Vagina (tissue), 2 donors: ENCODE measurements around the gene GATAD2B.

ENCODE experiments used
- POLR2A ChIP-seq, 2 donors: fragments of 450-650 bp; IDR thresholded peaks; one replicate each; pipeline ENCODE4 v1.6.1; 2017; ENCODE audit warnings: antibody characterized with exemption in 2 of 2, mild to moderate bottlenecking in 2 of 2, moderate library complexity in 2 of 2
- POLR2AphosphoS5 ChIP-seq, 2 donors: sonication (generic); formaldehyde crosslinking; IDR thresholded peaks; one replicate each; pipeline ENCODE4 v1.9.0; 2017; ENCODE audit warnings: antibody characterized with exemption in 2 of 2, mild to moderate bottlenecking in 2 of 2, low read depth in 1 of 2; ENCODE audit not compliant: insufficient read depth in 1 of 2
- TF ChIP-seq, protein P1 (sequence below), 3 experiments: fragments of 450-650 bp in 2 of 3; fragments of 200-600 bp in 1 of 3; sonication (generic) in 1 of 3; IDR thresholded peaks; one replicate each; pipeline ENCODE4 v1.5.1; 2017 to 2019; ENCODE audit warnings: antibody characterized with exemption in 3 of 3, mild to moderate bottlenecking in 2 of 3, moderate library complexity in 2 of 3

DNA sequence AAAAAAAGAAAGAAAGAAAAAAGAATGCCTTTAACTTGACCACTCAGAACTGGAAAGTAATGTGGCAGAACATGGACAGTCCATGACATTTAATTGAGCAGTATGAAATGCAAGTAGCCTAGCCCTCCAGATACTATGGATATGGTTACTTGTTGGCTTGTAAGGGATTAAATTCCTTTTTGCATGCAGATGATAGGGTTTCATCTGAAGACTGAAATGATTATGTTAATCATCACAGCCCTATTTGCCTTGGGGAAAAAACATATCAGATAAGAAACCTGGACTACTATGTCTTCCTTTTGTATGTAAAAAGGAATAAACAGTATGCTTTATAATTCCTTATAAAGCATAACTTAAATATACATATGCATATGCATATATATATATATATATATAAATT lies 66.0 kb downstream of the GATAD2B start:
- TF ChIP-seq, protein P1, sequence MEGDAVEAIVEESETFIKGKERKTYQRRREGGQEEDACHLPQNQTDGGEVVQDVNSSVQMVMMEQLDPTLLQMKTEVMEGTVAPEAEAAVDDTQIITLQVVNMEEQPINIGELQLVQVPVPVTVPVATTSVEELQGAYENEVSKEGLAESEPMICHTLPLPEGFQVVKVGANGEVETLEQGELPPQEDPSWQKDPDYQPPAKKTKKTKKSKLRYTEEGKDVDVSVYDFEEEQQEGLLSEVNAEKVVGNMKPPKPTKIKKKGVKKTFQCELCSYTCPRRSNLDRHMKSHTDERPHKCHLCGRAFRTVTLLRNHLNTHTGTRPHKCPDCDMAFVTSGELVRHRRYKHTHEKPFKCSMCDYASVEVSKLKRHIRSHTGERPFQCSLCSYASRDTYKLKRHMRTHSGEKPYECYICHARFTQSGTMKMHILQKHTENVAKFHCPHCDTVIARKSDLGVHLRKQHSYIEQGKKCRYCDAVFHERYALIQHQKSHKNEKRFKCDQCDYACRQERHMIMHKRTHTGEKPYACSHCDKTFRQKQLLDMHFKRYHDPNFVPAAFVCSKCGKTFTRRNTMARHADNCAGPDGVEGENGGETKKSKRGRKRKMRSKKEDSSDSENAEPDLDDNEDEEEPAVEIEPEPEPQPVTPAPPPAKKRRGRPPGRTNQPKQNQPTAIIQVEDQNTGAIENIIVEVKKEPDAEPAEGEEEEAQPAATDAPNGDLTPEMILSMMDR (IDR thresholded peaks at IDR 0.05) = no peak
- no peak for TF ChIP-seq POLR2AphosphoS5 (IDR thresholded peaks at IDR 0.05; ENCODE audit: insufficient read depth in 1 of 2, low read depth in 1 of 2)
- TF ChIP-seq POLR2A (IDR thresholded peaks at IDR 0.05) = no peak
